HEK293 (cell line): ENCODE measurements around the gene COL13A1.

Experiments used
- CTCF ChIA-PET: fragments of 350-600 bp; formaldehyde crosslinking; extraction: SDS; loops from one replicate; lab custom pipeline; 2021; ENCODE audit warnings: antibody characterized with exemption; lab: Yijun Ruan, JAX
- POLR2A ChIA-PET: fragments of 300-600 bp; formaldehyde crosslinking; extraction: SDS; loops from one replicate; lab custom pipeline; 2020; ENCODE audit warnings: antibody characterized with exemption, inconsistent platforms; lab: Yijun Ruan, JAX
- H3K27ac ChIP-seq: fragments of 200-500 bp; sonication (Bioruptor generic); 2 replicates; pipeline ENCODE4 v1.5.1; 2014; ENCODE audit warnings: low read depth, low read length, control low read depth, inconsistent platforms; ENCODE audit errors: extremely low read depth
- H3K36me3 ChIP-seq, 2 experiments: fragments of 200-500 bp in 1 of 2; sonication (Bioruptor generic) in 1 of 2; 1 replicate in 1 of 2; 2 replicates in 1 of 2; pipeline ENCODE4 v1.5.1; 2014 to 2017; ENCODE audit warnings: inconsistent platforms in 2 of 2, low read length in 2 of 2; ENCODE audit not compliant: control insufficient read depth in 2 of 2, insufficient read depth in 1 of 2
- H3K4me1 ChIP-seq: fragments of 200-500 bp; sonication (Bioruptor generic); 2 replicates; pipeline ENCODE4 v1.5.1; 2014; ENCODE audit warnings: mild to moderate bottlenecking, low read length, inconsistent platforms; ENCODE audit not compliant: control insufficient read depth, insufficient read depth
- H3K4me3 ChIP-seq: 2 replicates; pipeline ENCODE4 v1.5.1; 2011; ENCODE audit warnings: low read depth, mild to moderate bottlenecking, control low read depth, low read length, moderate library complexity
- H3K9me3 ChIP-seq: fragments of 200-500 bp; sonication (Bioruptor generic); 2 replicates; pipeline ENCODE4 v1.5.1; 2014; ENCODE audit warnings: low read depth, low read length, inconsistent platforms; ENCODE audit not compliant: control insufficient read depth, insufficient read depth
- ATF2 ChIP-seq: fragments of 450-650 bp; formaldehyde crosslinking; IDR thresholded peaks from 2 replicates; pipeline ENCODE4 v1.5.1; 2016; ENCODE audit warnings: missing biosample characterization, missing genetic modification characterization, low read depth
- EGR2 ChIP-seq: fragments of 450-650 bp; formaldehyde crosslinking; IDR thresholded peaks from 2 replicates; pipeline ENCODE4 v1.5.1; 2016; ENCODE audit warnings: low read depth, missing biosample characterization, missing genetic modification characterization
- GLIS1 ChIP-seq: fragments of 450-650 bp; formaldehyde crosslinking; IDR thresholded peaks from 2 replicates; pipeline ENCODE4 v1.5.1; 2016; ENCODE audit warnings: missing biosample characterization, missing genetic modification characterization
- HOXA7 ChIP-seq: sonication (generic); formaldehyde crosslinking; IDR thresholded peaks from 2 replicates; pipeline ENCODE4 v1.8.1; 2022; ENCODE audit warnings: missing genetic modification reagents, borderline replicate concordance
- KLF1 ChIP-seq: fragments of 450-650 bp; formaldehyde crosslinking; IDR thresholded peaks from 2 replicates; pipeline ENCODE4 v1.5.1; 2016; ENCODE audit warnings: missing biosample characterization, missing genetic modification characterization
- KLF7 ChIP-seq: fragments of 450-650 bp; formaldehyde crosslinking; IDR thresholded peaks from 2 replicates; pipeline ENCODE4 v1.5.1; 2016; ENCODE audit warnings: missing biosample characterization, missing genetic modification characterization, borderline replicate concordance
- MZF1 ChIP-seq: fragments of 450-650 bp; formaldehyde crosslinking; IDR thresholded peaks from 2 replicates; pipeline ENCODE4 v1.5.1; 2017; ENCODE audit warnings: missing biosample characterization, missing genetic modification characterization, borderline replicate concordance
- PRDM1 ChIP-seq: fragments of 450-650 bp; formaldehyde crosslinking; IDR thresholded peaks from 2 replicates; pipeline ENCODE4; 2016; ENCODE audit warnings: missing biosample characterization, missing genetic modification characterization
- SALL2 ChIP-seq: fragments of 450-650 bp; formaldehyde crosslinking; IDR thresholded peaks from 2 replicates; pipeline ENCODE4 v1.5.0; 2017; ENCODE audit warnings: missing biosample characterization, mild to moderate bottlenecking, missing genetic modification characterization, borderline replicate concordance
- WT1 ChIP-seq: fragments of 450-650 bp; formaldehyde crosslinking; IDR thresholded peaks from 2 replicates; pipeline ENCODE4 v1.5.1; 2016; ENCODE audit warnings: missing biosample characterization, missing genetic modification characterization
- ZFHX2 ChIP-seq: fragments of 450-650 bp; formaldehyde crosslinking; conservative IDR thresholded peaks from 2 replicates; pipeline ENCODE4 v1.5.1; 2016; ENCODE audit warnings: missing biosample characterization, missing genetic modification characterization
- ZIC2 ChIP-seq: fragments of 450-650 bp; formaldehyde crosslinking; IDR thresholded peaks from 2 replicates; pipeline ENCODE4 v1.5.1; 2016; ENCODE audit warnings: missing biosample characterization, missing genetic modification characterization
- ZNF121 ChIP-seq: fragments of 450-650 bp; formaldehyde crosslinking; IDR thresholded peaks from 2 replicates; pipeline ENCODE4 v1.5.1; 2016; ENCODE audit warnings: missing biosample characterization, missing genetic modification characterization
- ZNF140 ChIP-seq: fragments of 450-650 bp; formaldehyde crosslinking; IDR thresholded peaks from 2 replicates; pipeline ENCODE4 v1.5.1; 2016; ENCODE audit warnings: missing biosample characterization, missing genetic modification characterization
- ZNF221 ChIP-seq: fragments of 450-650 bp; formaldehyde crosslinking; IDR thresholded peaks from 2 replicates; pipeline ENCODE4 v1.5.1; 2017; ENCODE audit warnings: missing biosample characterization, missing genetic modification characterization, borderline replicate concordance
- ZNF416 ChIP-seq: fragments of 450-650 bp; formaldehyde crosslinking; IDR thresholded peaks from 2 replicates; pipeline ENCODE4 v1.5.1; 2016; ENCODE audit warnings: missing biosample characterization, missing genetic modification characterization
- ZNF580 ChIP-seq: fragments of 450-650 bp; formaldehyde crosslinking; IDR thresholded peaks from 2 replicates; pipeline ENCODE4 v1.5.1; 2016; ENCODE audit warnings: missing biosample characterization, missing genetic modification characterization
- ZNF768 ChIP-seq: fragments of 450-650 bp; formaldehyde crosslinking; IDR thresholded peaks from 2 replicates; pipeline ENCODE4 v1.5.1; 2018; ENCODE audit warnings: missing biosample characterization, mild to moderate bottlenecking, missing genetic modification characterization
- ZNF837 ChIP-seq: fragments of 450-650 bp; formaldehyde crosslinking; IDR thresholded peaks from 2 replicates; pipeline ENCODE4 v1.5.1; 2016; ENCODE audit warnings: missing biosample characterization, missing genetic modification characterization
- TF ChIP-seq, protein P1 (sequence below): fragments of 450-650 bp; formaldehyde crosslinking; IDR thresholded peaks from 2 replicates; pipeline ENCODE4 v1.5.1; 2017; ENCODE audit warnings: missing biosample characterization, missing genetic modification characterization

Gene COL13A1

GRCh38 chr10:69809318-69809717 lies 7.6 kb downstream of the COL13A1 start:
- no peaks in the 10 kb centered on the region for H3K9me3 ChIP-seq
- no peak overlapping the region for H3K4me3 ChIP-seq
- ChIA-PET POLR2A (interaction anchor here (0.6 kb wide), 1 partner anchor 814 kb away, joined by 4 read pairs; no protein-coding TSS in a partner anchor), CTCF (interaction anchor here (1.6 to 2.7 kb wide), 2 partner anchors 8 to 9 kb away, joined by 7 to 10 read pairs; partner anchors contain the start of gene COL13A1)
- no peaks in the 10 kb centered on the region for H3K36me3 ChIP-seq
- no peaks in the 10 kb centered on the region for H3K4me1 ChIP-seq
- H3K27ac ChIP-seq = no peak overlapping the region
- TF ChIP-seq ZNF768 (tag by site-specific recombination) (0 out of 2 replicates have a peak, but pooled peaks have one; percentile 50), ZFHX2 (no peak)
- TF ChIP-seq, all 188 proteins: peak for 1

DNA sequence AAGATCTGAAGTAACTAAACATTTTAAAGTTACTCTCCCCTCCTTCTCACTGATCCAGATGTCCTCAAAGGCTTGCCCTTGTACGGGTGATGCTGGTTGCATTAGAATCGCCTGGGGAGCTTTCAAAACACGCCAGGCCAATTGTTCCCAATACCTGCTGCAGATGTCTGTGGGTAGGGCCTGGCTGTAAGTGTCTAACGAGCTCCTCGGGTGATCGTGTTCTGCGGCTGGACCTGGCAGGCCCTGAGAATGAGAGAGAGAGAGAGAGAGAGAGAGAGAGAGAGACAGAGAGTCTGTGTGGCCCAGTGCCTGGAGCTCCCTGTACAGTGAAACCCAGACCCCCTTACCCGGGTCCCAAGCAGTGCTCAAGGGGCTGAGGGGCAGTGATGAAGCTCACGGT lies 8.4 kb downstream of the COL13A1 start:
- no peak overlapping the region for H3K27ac ChIP-seq
- H3K9me3 ChIP-seq = no peaks in the 10 kb centered on the region
- no peaks in the 10 kb centered on the region for H3K4me1 ChIP-seq
- no peaks in the 10 kb centered on the region for H3K36me3 ChIP-seq
- ChIA-PET CTCF (interaction anchor here (0.6 to 2.7 kb wide), 2 partner anchors 9 to 14 kb away, joined by 3 to 10 read pairs; partner anchors contain the start of gene COL13A1), POLR2A (interaction anchor here (0.6 kb wide), 2 partner anchors 61 to 1029 kb away, joined by 3 to 4 read pairs; no protein-coding TSS in a partner anchor)
- TF ChIP-seq HOXA7 (no peak), MZF1 (tag by site-specific recombination) (no peak), KLF7 (tag by site-specific recombination) (no peak), ZNF580 (no peak), ZNF121 (tag by site-specific recombination) (no peak)
- H3K4me3 ChIP-seq = no peak overlapping the region

- ChIA-PET POLR2A (interaction anchor here (0.6 kb wide), 2 partner anchors 61 to 1028 kb away, joined by 3 to 4 read pairs; no protein-coding TSS in a partner anchor), CTCF (interaction anchor here (0.6 to 2.7 kb wide), 5 partner anchors 10 to 302 kb away, joined by 3 to 10 read pairs (median 3); partner anchors contain the start of gene COL13A1)
- Histone ChIP-seq H3K9me3 (no peaks in the 10 kb centered on the region), H3K4me1 (no peaks in the 10 kb centered on the region), H3K36me3 (no peaks in the 10 kb centered on the region), H3K27ac (no peak overlapping the region)
- TF ChIP-seq ZNF140 (tag by site-specific recombination) (no peak), ZNF837 (tag by site-specific recombination) (no peak), ATF2 (tag by site-specific recombination) (no peak), PRDM1 (no peak), KLF1 (tag by site-specific recombination) (peak; percentile 45; the same call in 1 of the 2 replicates), ZIC2 (0 out of 2 replicates have a peak, but pooled peaks have one; percentile 33), ZFHX2 (peak; percentile 68), ZNF221 (tag by site-specific recombination) (no peak), ZNF416 (tag by site-specific recombination) (no peak), EGR2 (tag by site-specific recombination) (peak; percentile 84), WT1 (tag by site-specific recombination) (no peak), KLF7 (tag by site-specific recombination) (no peak), GLIS1 (tag by site-specific recombination) (peak; percentile 49), SALL2 (tag by site-specific recombination) (no peak)
- TF ChIP-seq, protein P1, sequence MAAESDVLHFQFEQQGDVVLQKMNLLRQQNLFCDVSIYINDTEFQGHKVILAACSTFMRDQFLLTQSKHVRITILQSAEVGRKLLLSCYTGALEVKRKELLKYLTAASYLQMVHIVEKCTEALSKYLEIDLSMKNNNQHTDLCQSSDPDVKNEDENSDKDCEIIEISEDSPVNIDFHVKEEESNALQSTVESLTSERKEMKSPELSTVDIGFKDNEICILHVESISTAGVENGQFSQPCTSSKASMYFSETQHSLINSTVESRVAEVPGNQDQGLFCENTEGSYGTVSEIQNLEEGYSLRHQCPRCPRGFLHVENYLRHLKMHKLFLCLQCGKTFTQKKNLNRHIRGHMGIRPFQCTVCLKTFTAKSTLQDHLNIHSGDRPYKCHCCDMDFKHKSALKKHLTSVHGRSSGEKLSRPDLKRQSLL (tag by site-specific recombination) = no peak
- TF ChIP-seq, all 188 proteins: peak for 5
- no peak overlapping the region for H3K4me3 ChIP-seq
Measured at GRCh38 chr10:69810675-69811397, 9.1 kb downstream of the COL13A1 start.
